Measurements from ENCODE around the gene CYP3A5. TPM values are rescaled to one million over a fixed set of nuclear protein-coding genes. Genes with fewer than 3 reads are reported as not detected.

CYP3A5 gene
- total and polyA plus RNA-seq, 2 of the 4 experiments (the other 2 are of a cell fraction), result not detected

GRCh38 chr7:99694912-99695304 lies 15.1 kb upstream of the CYP3A5 start:
- no peak for DNase-seq
- no peak overlapping the region for H4K5ac ChIP-seq (ENCODE audit: low read depth, low read length)
- H4K91ac ChIP-seq (ENCODE audit: insufficient read depth, low read depth, low read length), result no peak overlapping the region
- no CpG with 5 or more reads among the region's 1 CpG for WGBS, 2 experiments (ENCODE audit: extremely low coverage in 2 of 2, insufficient read length in 1 of 2)
- peaks cover 3% of the 10 kb centered on the region; the same call in 1 of the 2 replicates for H3K4me1 ChIP-seq (ENCODE audit: control insufficient read depth, insufficient read depth, low read length)
- H2AFZ ChIP-seq (replicated peaks; ENCODE audit: low read length, poor library complexity), result no peak overlapping the region
- no peak overlapping the region for H2BK5ac ChIP-seq (ENCODE audit: low read depth, low read length, poor library complexity, severe bottlenecking)
- H3K23ac ChIP-seq (ENCODE audit: low read depth, low read length), result no peak overlapping the region
- H3K4me2 ChIP-seq (ENCODE audit: low read depth, low read length), result no peak overlapping the region
- H2BK20ac ChIP-seq (ENCODE audit: low read depth, low read length), result no peak overlapping the region
- no peaks in the 10 kb centered on the region for H3K36me3 ChIP-seq (ENCODE audit: control insufficient read depth, insufficient read depth, low read length)
- no peak overlapping the region for H3K14ac ChIP-seq (replicated peaks; ENCODE audit: low read depth, low read length)
- intact Hi-C loops (cut with micrococcal nuclease) (no loop called here), in situ Hi-C loops (cut with MboI; ENCODE audit: low sequenced_read_pairs) (no loop called here), dilution Hi-C loops (cut with HindIII; ENCODE audit: low sequenced_read_pairs, unreplicated experiment) (no loop called here)
- H3K18ac ChIP-seq (ENCODE audit: low read depth, low read length), result no peak overlapping the region
- H4K20me1 ChIP-seq (ENCODE audit: insufficient read depth, low read length), result no peaks in the 10 kb centered on the region
- H3K27ac ChIP-seq (ENCODE audit: insufficient read depth, low read length), result no peak overlapping the region
- H3K79me1 ChIP-seq (ENCODE audit: low read depth in 1 of 2, low read length in 2 of 2), result no peaks in the 10 kb centered on the region
- H2AK5ac ChIP-seq (ENCODE audit: low read depth, low read length), result no peak overlapping the region
- H3K9me1 ChIP-seq (ENCODE audit: insufficient read depth, low read length), result no peaks in the 10 kb centered on the region
- H3K4ac ChIP-seq (ENCODE audit: low read depth, low read length), result no peak overlapping the region
- H3K56ac ChIP-seq (ENCODE audit: extremely low read depth, insufficient read depth, low read length), result no peak overlapping the region
- TF ChIP-seq POLR2A (IDR thresholded peaks at IDR 0.05; ENCODE audit: low read depth, low read length), result no peak
- TF ChIP-seq USF2 (IDR thresholded peaks at IDR 0.05; ENCODE audit: low read depth, low read length), result no peak
- no peak for TF ChIP-seq RAD21 (IDR thresholded peaks at IDR 0.05; ENCODE audit: low read length)
- TF ChIP-seq SMC3 (IDR thresholded peaks at IDR 0.05; ENCODE audit: low read depth, low read length), result no peak
- TF ChIP-seq RFX5 (IDR thresholded peaks at IDR 0.05; ENCODE audit: low read depth, low read length), result no peak
- TF ChIP-seq ELK1 (IDR thresholded peaks at IDR 0.05; ENCODE audit: borderline replicate concordance, low read depth, low read length), result no peak
- ChIA-PET POLR2A (ENCODE audit: unreplicated experiment) (no interaction called here), CTCF (no interaction called here)
- H3K9me3 ChIP-seq (ENCODE audit: control insufficient read depth, insufficient read depth, low read length), result no peaks in the 10 kb centered on the region
- BruUV-seq (replicated peaks), result no TSS peak
- no peak overlapping the region for H3K9ac ChIP-seq (ENCODE audit: low read depth, low read length)
- H4K8ac ChIP-seq (ENCODE audit: low read depth in 2 of 2, low read length in 2 of 2), result no peak overlapping the region
- no peak overlapping the region for H2BK120ac ChIP-seq (ENCODE audit: low read depth, low read length)
- H3K4me3 ChIP-seq (ENCODE audit: insufficient read depth, low read depth, low read length), result no peak overlapping the region
- H2AK9ac ChIP-seq (replicated peaks; ENCODE audit: low read depth, low read length, poor library complexity), result no peak overlapping the region
- H3K27me3 ChIP-seq (ENCODE audit: control insufficient read depth, insufficient read depth, low read length), result no peaks in the 10 kb centered on the region; the same call in 1 of the 2 replicates
- ATAC-seq (ENCODE audit: low read depth), result no peak
- no peak overlapping the region for H2BK15ac ChIP-seq (ENCODE audit: low read depth, low read length)

Measured in IMR-90 (cell line).